Neutrophil (primary cell): Measurements from ENCODE around the gene PUM1.
"Not testable (repeated sequence)": the region's sequence is repeated elsewhere in the genome, so short reads cannot be mapped to it uniquely, and the experiment has no call there.

Experiments used
- H3K27ac ChIP-seq: fragments of 200-600 bp; sonication (generic); 2 replicates; pipeline ENCODE4 v1.5.1; 2016; ENCODE audit warnings: mild to moderate bottlenecking, moderate library complexity
- H3K27me3 ChIP-seq: fragments of 200-600 bp; sonication (generic); 2 replicates; pipeline ENCODE4 v1.6.0; 2016; ENCODE audit warnings: mild to moderate bottlenecking
- H3K36me3 ChIP-seq: fragments of 200-600 bp; sonication (generic); 2 replicates; pipeline ENCODE4 v1.5.1; 2017
- H3K4me1 ChIP-seq, 2 experiments: fragments of 200-600 bp in 1 of 2; sonication (generic) in 1 of 2; 1 replicate in 1 of 2; 2 replicates in 1 of 2; pipeline versions ENCODE4 v1.5.1 to v1.6.1; 2013 to 2016; ENCODE audit warnings: low read depth in 1 of 2, low read length in 1 of 2, mild to moderate bottlenecking in 1 of 2, moderate library complexity in 1 of 2; ENCODE audit not compliant: control insufficient read depth in 1 of 2, insufficient read depth in 1 of 2
- H3K4me3 ChIP-seq, 2 experiments: fragments of 200-600 bp in 1 of 2; sonication (generic) in 1 of 2; 1 replicate in 1 of 2; 2 replicates in 1 of 2; pipeline ENCODE4 v1.5.1; 2013 to 2016; ENCODE audit warnings: low read depth in 1 of 2, low read length in 1 of 2, mild to moderate bottlenecking in 1 of 2, moderate library complexity in 1 of 2
- H3K9me3 ChIP-seq: fragments of 200-600 bp; sonication (generic); 2 replicates; pipeline ENCODE4 v1.5.1; 2016
- TF ChIP-seq, protein P1 (sequence below): fragments of 200-600 bp; sonication (generic); IDR thresholded peaks from 2 replicates; pipeline ENCODE4 v1.5.1; 2016; ENCODE audit warnings: antibody characterized with exemption

The PUM1 gene

DNA sequence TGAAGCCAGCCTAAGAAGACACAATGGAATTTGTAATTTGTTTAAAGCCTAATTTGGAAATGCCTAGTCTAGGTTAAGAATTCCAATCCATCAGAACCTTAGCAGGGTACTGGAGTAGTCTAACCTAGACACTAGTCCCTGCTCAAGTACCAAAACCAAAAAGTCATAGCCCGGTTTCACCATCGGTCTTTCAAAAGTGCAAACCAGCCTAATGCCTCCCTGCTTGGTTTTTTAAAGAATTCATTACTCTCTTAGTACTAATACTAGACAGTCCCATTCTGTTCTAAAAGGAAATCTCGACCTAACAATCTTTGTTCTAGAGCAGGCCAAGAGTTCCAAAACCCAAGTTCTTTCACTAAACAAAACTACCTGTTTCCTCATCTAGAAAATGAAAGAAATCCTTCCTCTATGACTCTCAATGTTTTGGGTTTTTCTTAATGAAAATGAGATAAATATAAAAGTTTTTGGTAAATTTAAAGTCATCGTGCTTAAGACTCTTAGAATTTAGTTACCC, 2.6 kb downstream of the PUM1 start:
- TF ChIP-seq, protein P1, sequence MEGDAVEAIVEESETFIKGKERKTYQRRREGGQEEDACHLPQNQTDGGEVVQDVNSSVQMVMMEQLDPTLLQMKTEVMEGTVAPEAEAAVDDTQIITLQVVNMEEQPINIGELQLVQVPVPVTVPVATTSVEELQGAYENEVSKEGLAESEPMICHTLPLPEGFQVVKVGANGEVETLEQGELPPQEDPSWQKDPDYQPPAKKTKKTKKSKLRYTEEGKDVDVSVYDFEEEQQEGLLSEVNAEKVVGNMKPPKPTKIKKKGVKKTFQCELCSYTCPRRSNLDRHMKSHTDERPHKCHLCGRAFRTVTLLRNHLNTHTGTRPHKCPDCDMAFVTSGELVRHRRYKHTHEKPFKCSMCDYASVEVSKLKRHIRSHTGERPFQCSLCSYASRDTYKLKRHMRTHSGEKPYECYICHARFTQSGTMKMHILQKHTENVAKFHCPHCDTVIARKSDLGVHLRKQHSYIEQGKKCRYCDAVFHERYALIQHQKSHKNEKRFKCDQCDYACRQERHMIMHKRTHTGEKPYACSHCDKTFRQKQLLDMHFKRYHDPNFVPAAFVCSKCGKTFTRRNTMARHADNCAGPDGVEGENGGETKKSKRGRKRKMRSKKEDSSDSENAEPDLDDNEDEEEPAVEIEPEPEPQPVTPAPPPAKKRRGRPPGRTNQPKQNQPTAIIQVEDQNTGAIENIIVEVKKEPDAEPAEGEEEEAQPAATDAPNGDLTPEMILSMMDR = no peak
- Histone ChIP-seq H3K9me3 (no peaks in the 10 kb centered on the region), H3K4me1 (peaks cover 30 to 40% of the 10 kb centered on the region in 2 experiments), H3K36me3 (peaks cover 17% of the 10 kb centered on the region), H3K27ac (peak overlapping the region; percentile 90), H3K4me3 (no peak overlapping the region), H3K27me3 (no peaks in the 10 kb centered on the region)

GRCh38 chr1:31062162-31062866, 3.2 kb downstream of the PUM1 start:
- not testable (repeated sequence) for H3K4me3 ChIP-seq, H3K9me3 ChIP-seq, H3K27me3 ChIP-seq
- H3K4me1 ChIP-seq = peaks cover 30 to 40% of the 10 kb centered on the region in 2 experiments
- H3K27ac ChIP-seq = peak overlapping the region; percentile 90
- peaks cover 17% of the 10 kb centered on the region for H3K36me3 ChIP-seq

GRCh38 chr1:31058012-31058411, 7.5 kb downstream of the PUM1 start:
- no peak overlapping the region for H3K27ac ChIP-seq
- TF ChIP-seq, protein P1 = no peak
- H3K4me1 ChIP-seq = peaks cover 6 to 12% of the 10 kb centered on the region in 2 experiments
- no peaks in the 10 kb centered on the region for H3K9me3 ChIP-seq
- H3K36me3 ChIP-seq = peaks cover 35% of the 10 kb centered on the region
- no peaks in the 10 kb centered on the region for H3K27me3 ChIP-seq
- no peak overlapping the region for H3K4me3 ChIP-seq

DNA sequence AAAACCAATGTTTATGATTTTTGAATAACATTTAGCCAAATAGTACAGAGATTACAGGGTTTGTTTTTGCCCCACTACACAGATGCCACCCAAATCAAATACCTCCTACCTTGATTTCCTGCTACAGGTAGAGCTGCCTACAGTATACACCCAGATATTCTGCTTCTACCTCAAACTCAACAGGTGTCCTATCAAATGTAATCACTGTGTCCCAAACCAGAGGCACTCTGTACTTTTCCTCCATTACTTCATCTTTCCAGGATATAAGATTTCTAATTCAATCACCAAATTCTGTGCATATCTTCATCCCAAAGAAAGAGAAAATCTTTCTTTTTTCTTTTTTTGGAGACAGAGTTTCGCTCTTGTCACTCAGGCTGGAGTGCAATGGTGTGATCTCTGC, 9.6 kb downstream of the PUM1 start:
- H3K36me3 ChIP-seq = peaks cover 35% of the 10 kb centered on the region
- H3K27me3 ChIP-seq = no peaks in the 10 kb centered on the region
- no peaks in the 10 kb centered on the region for H3K9me3 ChIP-seq
- TF ChIP-seq, protein P1 = no peak
- no peaks in the 10 kb centered on the region for H3K4me1 ChIP-seq
- H3K4me3 ChIP-seq = no peak overlapping the region
- H3K27ac ChIP-seq = no peak overlapping the region

DNA sequence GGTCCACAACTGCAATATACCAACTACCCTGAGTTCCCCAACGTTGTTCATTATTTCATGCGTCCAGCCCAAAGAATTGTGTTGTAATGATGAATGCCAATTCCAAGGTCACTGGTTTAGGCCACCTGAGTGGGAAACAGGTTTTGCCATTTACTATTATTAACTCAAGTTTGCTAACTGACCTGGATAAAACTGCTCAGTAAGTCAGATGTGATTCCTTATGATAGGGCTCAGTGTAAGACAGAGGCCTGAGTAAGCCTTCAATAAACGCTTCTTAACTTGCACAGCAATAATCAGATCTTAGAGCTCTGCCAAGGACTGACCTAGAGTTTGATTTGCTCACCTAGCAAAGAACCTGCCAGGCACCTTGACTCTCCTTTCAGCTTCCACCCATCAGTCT, 10.0 kb downstream of the PUM1 start:
- Histone ChIP-seq H3K9me3 (no peaks in the 10 kb centered on the region), H3K27me3 (no peaks in the 10 kb centered on the region), H3K27ac (no peak overlapping the region), H3K4me3 (no peak overlapping the region), H3K4me1 (no peaks in the 10 kb centered on the region), H3K36me3 (peaks cover 35% of the 10 kb centered on the region)
- TF ChIP-seq, protein P1 = no peak

GRCh38 chr1:31054958-31055481, 10.5 kb downstream of the PUM1 start:
- TF ChIP-seq, protein P1 = no peak
- Histone ChIP-seq H3K4me3 (no peak overlapping the region), H3K4me1 (peaks cover 0 to 2% of the 10 kb centered on the region in 2 experiments), H3K9me3 (no peaks in the 10 kb centered on the region), H3K27ac (peak overlapping the region; percentile 3), H3K36me3 (peaks cover 32% of the 10 kb centered on the region), H3K27me3 (no peaks in the 10 kb centered on the region)
